Mesodermal cell (in vitro differentiated cells): Measurements from ENCODE around the gene IKZF1.

Experiments
- H3K27ac ChIP-seq: 2 replicates; pipeline ENCODE4 v1.7.0; 2013; ENCODE audit warnings: mild to moderate bottlenecking, low read depth, low read length, moderate library complexity; ENCODE audit not compliant: severe bottlenecking
- H3K36me3 ChIP-seq: 2 replicates; pipeline ENCODE4 v1.7.1; 2013; ENCODE audit warnings: mild to moderate bottlenecking, low read length, moderate library complexity; ENCODE audit not compliant: control insufficient read depth, insufficient read depth
- H3K4me1 ChIP-seq: one replicate; pipeline ENCODE4 v1.7.1; 2013; ENCODE audit warnings: mild to moderate bottlenecking, low read length; ENCODE audit not compliant: insufficient read depth, control insufficient read depth, poor library complexity, severe bottlenecking
- H3K4me3 ChIP-seq: 2 replicates; pipeline ENCODE4 v1.7.0; 2013; ENCODE audit warnings: low read length, control low read depth, mild to moderate bottlenecking; ENCODE audit not compliant: insufficient read depth, poor library complexity, severe bottlenecking; ENCODE audit errors: extremely low read depth
- H3K9me3 ChIP-seq: 2 replicates; pipeline ENCODE4 v1.7.1; 2013; ENCODE audit warnings: mild to moderate bottlenecking, low read length, moderate library complexity; ENCODE audit not compliant: control insufficient read depth
- WGBS, 2 experiments: methylation state at CpG; one replicate each; pipeline ENCODE4 v1.1.5; 2013; ENCODE audit warnings: missing lambda C conversion rate in 2 of 2; ENCODE audit not compliant: insufficient coverage in 2 of 2; 5-methylcytosine and 5-hydroxymethylcytosine counted together

Gene IKZF1

GRCh38 chr7:50270531-50271018 lies 33.9 kb upstream of the IKZF1 start:
- no peaks in the 10 kb centered on the region for H3K9me3 ChIP-seq
- H3K36me3 ChIP-seq, result no peaks in the 10 kb centered on the region
- no peak overlapping the region for H3K27ac ChIP-seq
- no peak overlapping the region for H3K4me3 ChIP-seq
- no peaks in the 10 kb centered on the region for H3K4me1 ChIP-seq
- 90 to 92% methylated on average over 2 to 4 of the region's 5 CpGs for WGBS, 2 experiments

DNA sequence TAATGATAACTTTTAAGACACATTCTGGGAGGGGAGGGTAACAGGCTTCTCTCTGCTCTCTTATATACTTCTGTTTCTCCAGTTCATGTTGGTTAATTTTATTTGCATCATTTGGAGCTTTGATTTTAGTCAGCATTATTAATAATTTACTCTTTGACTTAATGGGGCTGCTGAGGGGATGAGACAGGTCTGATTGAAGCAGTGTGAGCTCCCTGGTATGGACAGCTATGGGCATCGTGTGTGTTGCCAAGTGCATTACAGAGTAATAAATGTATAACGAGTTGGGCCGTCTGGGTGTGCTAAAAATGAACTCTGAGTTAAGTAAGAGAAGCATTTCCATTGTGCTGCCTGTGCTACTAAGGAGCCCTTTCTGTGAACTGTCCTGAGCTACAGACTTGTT lies 31.7 kb upstream of the IKZF1 start:
- H3K27ac ChIP-seq, result no peak overlapping the region
- 71 to 94% methylated on average over 1 to 3 of the region's 3 CpGs for WGBS, 2 experiments
- H3K4me1 ChIP-seq, result no peaks in the 10 kb centered on the region
- no peaks in the 10 kb centered on the region for H3K9me3 ChIP-seq
- H3K4me3 ChIP-seq, result no peak overlapping the region
- H3K36me3 ChIP-seq, result no peaks in the 10 kb centered on the region

GRCh38 chr7:50273301-50273700 lies 31.2 kb upstream of the IKZF1 start:
- no peak overlapping the region for H3K4me3 ChIP-seq
- no peaks in the 10 kb centered on the region for H3K4me1 ChIP-seq
- H3K36me3 ChIP-seq, result no peaks in the 10 kb centered on the region
- WGBS, 2 experiments, result no CpG with 5 or more reads among the region's 1 CpG
- H3K27ac ChIP-seq, result no peak overlapping the region
- no peaks in the 10 kb centered on the region for H3K9me3 ChIP-seq

DNA sequence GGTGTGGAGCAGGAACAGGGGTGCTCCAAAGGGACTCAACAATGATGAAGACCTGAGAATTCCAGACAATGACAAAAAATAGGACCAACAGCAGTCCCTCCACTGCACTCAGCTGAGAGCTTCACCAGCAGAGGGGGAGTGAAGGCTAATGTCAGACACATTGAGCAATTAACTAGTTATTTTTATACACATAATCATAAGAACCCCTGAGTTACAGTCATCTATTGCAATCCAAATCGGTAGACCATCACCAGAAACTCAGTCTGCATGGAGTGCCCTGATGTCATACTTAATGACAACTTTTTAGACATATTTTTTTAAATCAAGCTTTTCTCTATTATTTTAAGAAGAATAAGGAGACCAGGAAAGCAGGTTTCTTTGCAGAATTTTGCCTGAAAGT lies 30.6 kb upstream of the IKZF1 start:
- WGBS, 2 experiments, result 63% methylated on average over 1 of the region's 1 CpG; no CpG with 5 or more reads in 1 of the 2 experiments
- no peaks in the 10 kb centered on the region for H3K9me3 ChIP-seq
- no peaks in the 10 kb centered on the region for H3K4me1 ChIP-seq
- no peaks in the 10 kb centered on the region for H3K36me3 ChIP-seq
- no peak overlapping the region for H3K27ac ChIP-seq
- no peak overlapping the region for H3K4me3 ChIP-seq

DNA sequence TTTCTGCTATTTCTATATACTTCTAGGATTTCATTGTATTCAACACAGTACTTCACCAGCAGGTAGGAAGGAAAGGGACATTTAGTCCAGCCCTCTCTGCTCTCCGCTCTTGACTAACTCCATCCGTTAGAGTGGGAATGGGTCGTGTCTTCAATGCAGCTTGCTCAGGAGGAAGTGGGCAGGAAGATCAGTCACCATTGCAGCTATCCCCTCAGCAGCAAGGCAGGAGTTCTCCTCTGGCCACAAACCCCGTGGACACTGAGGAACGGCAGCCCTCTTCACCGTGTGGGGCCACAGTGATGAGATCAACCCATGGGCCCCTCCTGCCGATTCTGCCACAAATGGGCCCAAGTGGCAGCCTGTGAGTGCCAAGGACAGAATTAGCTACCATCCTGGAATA lies 30.2 kb upstream of the IKZF1 start:
- Histone ChIP-seq H3K9me3 (no peaks in the 10 kb centered on the region), H3K36me3 (no peaks in the 10 kb centered on the region), H3K4me3 (no peak overlapping the region), H3K4me1 (no peaks in the 10 kb centered on the region), H3K27ac (no peak overlapping the region)
- WGBS, 2 experiments, result 85 to 89% methylated on average over 6 to 7 of the region's 7 CpGs

DNA sequence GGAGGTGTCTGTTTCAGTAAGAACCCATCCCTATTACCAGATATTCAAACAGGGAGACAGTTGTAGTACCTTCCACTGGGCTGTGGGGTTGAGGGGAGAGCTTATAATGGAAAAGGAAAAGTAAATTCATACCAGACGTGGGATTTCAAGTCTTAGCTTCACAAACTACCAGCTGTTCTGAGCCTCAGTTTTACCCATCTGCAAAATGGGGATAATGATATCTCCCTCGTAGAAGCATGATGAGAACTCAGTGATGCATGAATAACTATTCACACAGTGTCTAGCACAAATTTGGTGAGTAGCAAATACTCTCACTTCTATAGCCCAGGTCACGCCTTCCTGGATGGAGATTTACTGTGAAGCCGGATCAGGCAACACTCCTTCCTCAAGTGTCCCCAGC lies 29.1 kb upstream of the IKZF1 start:
- H3K4me1 ChIP-seq, result no peaks in the 10 kb centered on the region
- H3K27ac ChIP-seq, result no peak overlapping the region
- WGBS, 2 experiments, result 83 to 98% methylated on average over 3 to 4 of the region's 4 CpGs
- no peak overlapping the region for H3K4me3 ChIP-seq
- no peaks in the 10 kb centered on the region for H3K9me3 ChIP-seq
- H3K36me3 ChIP-seq, result no peaks in the 10 kb centered on the region

DNA sequence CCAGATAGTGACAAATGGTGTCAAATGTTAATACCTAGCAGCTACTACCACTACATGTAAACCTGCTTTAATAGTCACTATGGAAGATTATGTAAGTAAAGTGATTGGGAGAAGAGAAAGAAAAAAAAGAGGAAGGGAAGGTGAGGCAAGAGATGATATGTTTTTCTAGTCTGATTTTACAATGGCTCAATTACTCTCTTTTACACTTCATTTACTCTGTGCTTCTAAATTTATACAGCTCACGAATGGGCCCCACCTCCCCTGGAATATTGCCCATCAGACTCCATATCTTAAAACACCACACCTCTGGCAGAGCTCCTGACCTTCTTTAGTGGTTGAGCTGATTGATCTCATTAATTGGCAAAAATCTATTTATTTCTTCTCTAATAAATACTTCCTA lies 28.0 kb upstream of the IKZF1 start:
- H3K4me1 ChIP-seq, result no peaks in the 10 kb centered on the region
- no peaks in the 10 kb centered on the region for H3K36me3 ChIP-seq
- no peak overlapping the region for H3K4me3 ChIP-seq
- no peak overlapping the region for H3K27ac ChIP-seq
- WGBS, 2 experiments, result 100% methylated on average over 1 of the region's 1 CpG; no CpG with 5 or more reads in 1 of the 2 experiments
- H3K9me3 ChIP-seq, result no peaks in the 10 kb centered on the region

GRCh38 chr7:50278120-50278519 lies 26.4 kb upstream of the IKZF1 start:
- Histone ChIP-seq H3K4me1 (no peaks in the 10 kb centered on the region), H3K36me3 (no peaks in the 10 kb centered on the region), H3K4me3 (no peak overlapping the region), H3K27ac (no peak overlapping the region), H3K9me3 (no peaks in the 10 kb centered on the region)

DNA sequence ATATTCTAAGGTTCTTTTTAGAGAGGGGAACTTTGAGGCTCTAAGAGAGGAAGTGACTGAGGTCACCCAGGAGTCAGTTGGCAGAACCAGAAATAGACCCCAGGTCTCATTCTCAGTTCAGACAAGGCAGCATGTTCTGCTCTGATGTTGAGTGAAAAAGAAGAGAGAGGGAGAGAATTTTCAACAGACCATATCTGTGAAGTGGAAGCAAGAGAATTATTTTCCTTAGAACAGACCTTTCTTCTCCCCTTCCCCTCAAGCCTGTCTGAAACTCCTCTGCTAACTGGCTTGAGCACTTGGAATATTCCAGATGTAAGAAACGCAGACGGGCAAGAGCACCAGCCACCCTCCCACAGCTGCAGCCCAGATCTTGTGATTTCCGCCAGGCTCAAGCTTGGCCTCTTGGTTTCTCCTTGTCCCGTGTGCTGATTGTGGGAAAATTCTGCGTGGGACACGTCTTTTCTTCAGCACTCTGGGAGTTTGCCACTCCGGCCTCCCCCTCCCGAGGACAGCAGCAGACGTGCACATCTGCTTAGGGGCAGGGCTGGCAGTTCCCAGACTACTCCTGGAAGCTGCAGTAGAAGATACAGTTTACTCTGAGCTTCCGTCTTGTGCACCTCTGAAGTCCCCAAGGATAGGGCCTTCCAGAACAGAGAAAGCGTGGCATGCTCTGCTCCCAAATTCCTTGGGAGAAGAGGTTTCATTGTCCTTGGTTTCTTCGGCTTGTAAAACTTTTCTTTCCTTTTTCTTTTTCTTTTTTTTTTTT lies 22.7 kb upstream of the IKZF1 start:
- H3K27ac ChIP-seq, result no peak overlapping the region
- H3K9me3 ChIP-seq, result no peaks in the 10 kb centered on the region
- 92 to 94% methylated on average over 9 to 11 of the region's 12 CpGs for WGBS, 2 experiments
- no peaks in the 10 kb centered on the region for H3K36me3 ChIP-seq
- no peak overlapping the region for H3K4me3 ChIP-seq
- H3K4me1 ChIP-seq, result no peaks in the 10 kb centered on the region

- Histone ChIP-seq H3K9me3 (no peaks in the 10 kb centered on the region), H3K36me3 (no peaks in the 10 kb centered on the region), H3K27ac (no peak overlapping the region), H3K4me1 (no peaks in the 10 kb centered on the region), H3K4me3 (no peak overlapping the region)
- 86 to 89% methylated on average over 9 of the region's 11 CpGs for WGBS, 2 experiments
These were observed 21.5 kb upstream of the IKZF1 start for GRCh38 chr7:50282813-50283605.

GRCh38 chr7:50283731-50284130 lies 20.8 kb upstream of the IKZF1 start:
- Histone ChIP-seq H3K4me1 (no peaks in the 10 kb centered on the region), H3K9me3 (no peaks in the 10 kb centered on the region), H3K27ac (no peak overlapping the region), H3K36me3 (no peaks in the 10 kb centered on the region), H3K4me3 (no peak overlapping the region)
- WGBS, 2 experiments, result 67 to 87% methylated on average over 3 of the region's 4 CpGs
